Parathyroid adenoma (tissue), 2 donors: ENCODE data around the gene TAF4.
"Not testable (repeated sequence)": the region's sequence is repeated elsewhere in the genome, so short reads cannot be mapped to it uniquely, and the experiment has no call there.

Source experiments
- H2AFZ ChIP-seq: fragments of 300-600 bp; sonication (generic); one replicate; pipeline ENCODE4 v1.7.0; 2017; ENCODE audit warnings: antibody characterized with exemption, mild to moderate bottlenecking
- H3K27ac ChIP-seq: fragments of 300-600 bp; sonication (generic); one replicate; pipeline ENCODE4 v1.7.0; 2017
- H3K27me3 ChIP-seq: fragments of 300-600 bp; sonication (generic); one replicate; pipeline ENCODE4 v1.7.0; 2017; ENCODE audit warnings: low read length; ENCODE audit not compliant: control insufficient read depth, insufficient read depth
- H3K36me3 ChIP-seq: fragments of 300-600 bp; sonication (generic); one replicate; pipeline ENCODE4 v1.7.0; 2017; ENCODE audit warnings: low read length; ENCODE audit not compliant: control insufficient read depth, insufficient read depth
- H3K4me1 ChIP-seq: fragments of 300-600 bp; sonication (generic); one replicate; pipeline ENCODE4 v1.7.0; 2017; ENCODE audit warnings: control low read depth
- H3K4me2 ChIP-seq: fragments of 300-600 bp; sonication (generic); one replicate; pipeline ENCODE4 v1.7.0; 2017; ENCODE audit warnings: low read length
- H3K4me3 ChIP-seq: fragments of 300-600 bp; sonication (generic); one replicate; pipeline ENCODE4 v1.7.0; 2017; ENCODE audit warnings: low read depth, low read length
- H3K79me2 ChIP-seq: fragments of 300-600 bp; sonication (generic); one replicate; pipeline ENCODE4 v1.7.0; 2017; ENCODE audit warnings: control low read depth
- H3K9ac ChIP-seq: fragments of 300-600 bp; sonication (generic); one replicate; pipeline ENCODE4 v1.7.0; 2017; ENCODE audit warnings: mild to moderate bottlenecking
- H3K9me3 ChIP-seq: fragments of 300-600 bp; sonication (generic); one replicate; pipeline ENCODE4 v1.7.0; 2017; ENCODE audit warnings: low read length; ENCODE audit not compliant: control insufficient read depth
- TF ChIP-seq, protein P1 (sequence below): fragments of 300-600 bp; sonication (generic); IDR thresholded peaks from one replicate; pipeline ENCODE4 v1.7.0; 2017; ENCODE audit warnings: antibody characterized with exemption, mild to moderate bottlenecking
- donor health status: primary hyperparathyroidism.

TAF4 gene

DNA sequence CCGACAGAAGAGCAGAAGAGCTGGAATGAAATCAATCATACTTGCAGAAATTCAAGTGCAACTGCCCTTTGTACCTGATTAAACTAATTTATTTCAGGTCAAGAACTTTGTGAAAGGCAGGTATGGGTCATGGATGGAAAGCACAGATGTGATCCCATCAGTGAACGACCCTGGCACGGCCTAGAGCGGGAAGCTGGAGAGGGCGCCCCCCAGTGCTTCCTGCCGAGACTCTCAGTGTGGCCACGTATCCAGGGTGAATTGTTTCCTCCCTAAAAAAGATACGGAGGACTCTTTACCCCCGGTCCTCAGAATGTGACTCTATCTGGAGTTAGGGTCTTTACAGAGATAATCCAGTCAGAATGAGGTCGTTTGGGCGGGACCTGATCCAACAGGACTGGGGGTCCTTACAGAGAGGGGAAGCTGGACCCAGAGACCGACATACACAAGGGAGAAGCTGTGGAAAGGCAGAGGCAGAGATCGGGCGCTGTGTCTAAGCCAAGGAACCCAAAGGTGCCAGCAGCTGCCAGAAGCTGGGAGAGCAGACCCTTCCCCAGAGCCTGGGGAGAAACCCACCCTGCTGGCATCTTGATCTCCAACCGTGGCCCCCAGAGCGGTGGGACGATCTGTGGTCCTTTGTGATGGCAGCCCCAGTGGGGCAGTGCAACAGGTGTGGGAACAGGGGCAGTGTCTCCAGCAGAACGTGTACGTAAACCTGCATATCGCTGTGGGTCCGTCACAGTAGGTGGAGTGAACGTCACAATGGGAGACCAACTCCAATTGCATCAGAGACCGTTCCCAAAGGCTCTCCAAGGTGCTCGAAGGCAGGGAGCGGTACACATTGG is 91.9 kb downstream of the TAF4 start:
- no peaks in the 10 kb centered on the region for H3K79me2 ChIP-seq
- TF ChIP-seq, protein P1, sequence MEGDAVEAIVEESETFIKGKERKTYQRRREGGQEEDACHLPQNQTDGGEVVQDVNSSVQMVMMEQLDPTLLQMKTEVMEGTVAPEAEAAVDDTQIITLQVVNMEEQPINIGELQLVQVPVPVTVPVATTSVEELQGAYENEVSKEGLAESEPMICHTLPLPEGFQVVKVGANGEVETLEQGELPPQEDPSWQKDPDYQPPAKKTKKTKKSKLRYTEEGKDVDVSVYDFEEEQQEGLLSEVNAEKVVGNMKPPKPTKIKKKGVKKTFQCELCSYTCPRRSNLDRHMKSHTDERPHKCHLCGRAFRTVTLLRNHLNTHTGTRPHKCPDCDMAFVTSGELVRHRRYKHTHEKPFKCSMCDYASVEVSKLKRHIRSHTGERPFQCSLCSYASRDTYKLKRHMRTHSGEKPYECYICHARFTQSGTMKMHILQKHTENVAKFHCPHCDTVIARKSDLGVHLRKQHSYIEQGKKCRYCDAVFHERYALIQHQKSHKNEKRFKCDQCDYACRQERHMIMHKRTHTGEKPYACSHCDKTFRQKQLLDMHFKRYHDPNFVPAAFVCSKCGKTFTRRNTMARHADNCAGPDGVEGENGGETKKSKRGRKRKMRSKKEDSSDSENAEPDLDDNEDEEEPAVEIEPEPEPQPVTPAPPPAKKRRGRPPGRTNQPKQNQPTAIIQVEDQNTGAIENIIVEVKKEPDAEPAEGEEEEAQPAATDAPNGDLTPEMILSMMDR, result no peak
- H3K4me1 ChIP-seq, result no peaks in the 10 kb centered on the region
- no peak overlapping the region for H3K9ac ChIP-seq
- no peak overlapping the region for H2AFZ ChIP-seq
- no peaks in the 10 kb centered on the region for H3K9me3 ChIP-seq
- no peaks in the 10 kb centered on the region for H3K36me3 ChIP-seq
- H3K4me2 ChIP-seq, result no peak overlapping the region
- no peak overlapping the region for H3K27ac ChIP-seq
- no peak overlapping the region for H3K4me3 ChIP-seq
- H3K27me3 ChIP-seq, result no peaks in the 10 kb centered on the region

DNA sequence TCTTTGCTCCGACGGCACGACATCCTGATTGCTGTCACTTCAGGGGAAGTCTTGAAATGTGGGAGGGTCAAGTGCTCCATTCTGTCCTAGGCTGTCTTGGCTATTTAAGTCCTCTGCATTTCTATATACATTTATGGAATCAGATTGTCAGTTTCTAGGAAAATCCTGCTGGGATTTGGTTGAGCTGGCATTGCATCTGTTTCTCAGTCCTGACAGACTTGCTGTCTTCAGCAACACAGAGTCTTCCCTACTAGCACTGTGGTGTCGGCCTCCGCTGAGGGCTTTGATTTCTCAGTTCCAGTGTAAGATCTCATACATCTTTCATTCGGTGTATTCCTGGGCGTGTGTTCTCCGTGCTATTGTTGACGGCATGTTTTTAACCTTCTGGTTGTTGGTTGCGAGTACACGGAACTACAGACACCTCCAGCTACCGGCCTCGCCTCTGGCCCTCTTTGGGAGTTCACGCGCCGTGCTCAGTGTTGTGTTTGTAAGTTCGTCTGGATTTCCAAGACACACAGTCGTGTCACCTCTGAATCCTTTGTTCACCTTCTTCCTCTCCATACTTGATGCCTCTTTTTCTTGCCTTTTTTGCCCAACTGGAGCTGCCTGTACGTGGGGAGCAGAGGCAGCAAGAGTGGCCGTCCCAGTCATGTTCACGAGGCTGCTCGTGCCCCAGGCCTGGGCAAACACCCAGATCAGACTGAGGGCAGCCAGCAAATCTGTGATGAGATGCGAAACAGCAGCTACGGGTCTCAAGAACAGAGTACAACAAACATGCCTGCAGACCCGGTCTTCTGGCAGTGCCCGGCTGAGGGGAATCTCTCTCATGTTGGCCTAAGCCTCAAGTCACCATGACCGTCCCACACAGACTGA is 92.8 kb downstream of the TAF4 start:
- no peaks in the 10 kb centered on the region for H3K4me1 ChIP-seq
- no peaks in the 10 kb centered on the region for H3K27me3 ChIP-seq
- H3K27ac ChIP-seq, result no peak overlapping the region
- no peak overlapping the region for H3K4me3 ChIP-seq
- no peaks in the 10 kb centered on the region for H3K9me3 ChIP-seq
- no peaks in the 10 kb centered on the region for H3K79me2 ChIP-seq
- no peak overlapping the region for H3K4me2 ChIP-seq
- TF ChIP-seq, protein P1, result no peak
- no peaks in the 10 kb centered on the region for H3K36me3 ChIP-seq
- H3K9ac ChIP-seq, result no peak overlapping the region
- no peak overlapping the region for H2AFZ ChIP-seq

DNA sequence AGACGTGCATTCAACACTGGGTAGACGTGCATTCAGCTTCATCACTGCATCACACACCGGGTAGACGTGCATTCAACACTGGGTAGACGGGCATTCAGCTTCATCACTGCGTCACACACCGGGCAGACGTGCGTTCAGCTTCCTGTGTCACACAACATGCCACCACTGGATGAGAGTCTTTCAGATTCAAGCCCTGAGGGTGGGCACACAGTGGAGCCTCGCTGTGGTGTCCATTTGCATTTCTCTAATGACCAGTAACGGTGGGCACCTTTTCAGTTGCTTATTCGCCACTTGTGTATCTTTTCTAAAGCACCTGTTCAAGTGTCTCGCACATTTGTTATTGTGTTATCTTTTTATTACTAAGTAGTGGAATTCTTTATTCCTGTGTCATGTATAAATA is 94.1 kb downstream of the TAF4 start:
- not testable (repeated sequence) for H3K9me3 ChIP-seq, H3K4me3 ChIP-seq, H3K27me3 ChIP-seq, H3K9ac ChIP-seq, H3K27ac ChIP-seq, H3K36me3 ChIP-seq, H3K79me2 ChIP-seq, H3K4me1 ChIP-seq, H2AFZ ChIP-seq, H3K4me2 ChIP-seq

DNA sequence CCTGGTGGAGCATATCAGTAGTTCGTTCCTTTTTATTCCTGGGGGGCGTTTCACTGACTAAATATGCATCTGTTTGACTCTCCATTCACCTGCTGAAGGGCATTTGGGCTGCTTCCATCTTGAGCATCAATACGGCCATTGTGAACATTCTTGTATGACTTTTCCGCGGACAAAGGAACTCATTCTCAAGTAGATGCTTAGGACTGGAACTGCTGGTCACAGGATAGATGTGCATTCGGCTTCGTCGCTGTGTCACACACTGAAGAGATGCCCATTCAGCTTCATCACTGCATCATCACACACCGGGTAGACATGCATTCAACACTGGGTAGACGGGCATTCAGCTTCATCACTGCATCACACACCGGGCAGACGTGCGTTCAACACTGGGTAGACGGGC is 95.3 kb downstream of the TAF4 start:
- H3K9ac ChIP-seq, result no peak overlapping the region
- no peak overlapping the region for H3K4me3 ChIP-seq
- no peaks in the 10 kb centered on the region for H3K27me3 ChIP-seq
- H3K27ac ChIP-seq, result no peak overlapping the region
- no peaks in the 10 kb centered on the region for H3K9me3 ChIP-seq
- TF ChIP-seq, protein P1, result no peak
- H3K79me2 ChIP-seq, result no peaks in the 10 kb centered on the region
- no peaks in the 10 kb centered on the region for H3K4me1 ChIP-seq
- no peak overlapping the region for H2AFZ ChIP-seq
- H3K36me3 ChIP-seq, result no peaks in the 10 kb centered on the region
- H3K4me2 ChIP-seq, result no peak overlapping the region

DNA sequence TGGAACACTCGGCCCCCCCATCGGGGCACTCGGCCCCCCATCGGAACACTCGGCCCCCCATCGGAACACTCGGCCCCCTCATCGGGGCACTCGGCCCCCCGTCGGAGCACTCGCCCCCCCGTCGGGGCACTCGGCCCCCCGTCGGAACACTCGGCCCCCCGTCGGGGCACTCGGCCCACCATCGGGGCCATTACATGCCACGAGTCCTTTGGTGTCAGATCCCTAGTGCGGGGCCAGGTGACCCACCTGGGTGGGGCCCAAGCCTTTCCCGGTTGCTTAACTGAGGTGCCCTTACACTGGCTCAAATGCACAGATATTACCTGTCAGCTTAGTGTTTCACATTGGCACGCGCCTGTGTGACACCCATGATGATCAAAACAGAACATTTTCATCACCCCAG is 95.9 kb downstream of the TAF4 start:
- no peaks in the 10 kb centered on the region for H3K9me3 ChIP-seq
- H3K79me2 ChIP-seq, result no peaks in the 10 kb centered on the region
- no peaks in the 10 kb centered on the region for H3K36me3 ChIP-seq
- no peak overlapping the region for H3K4me3 ChIP-seq
- H2AFZ ChIP-seq, result no peak overlapping the region
- TF ChIP-seq, protein P1, result no peak
- H3K27ac ChIP-seq, result no peak overlapping the region
- H3K27me3 ChIP-seq, result no peaks in the 10 kb centered on the region
- H3K9ac ChIP-seq, result no peak overlapping the region
- H3K4me2 ChIP-seq, result no peak overlapping the region
- no peaks in the 10 kb centered on the region for H3K4me1 ChIP-seq
